BJ (cell line): ENCODE measurements around the gene JHY. TPM values are rescaled to one million over a fixed set of nuclear protein-coding genes. Genes with fewer than 3 reads are reported as not detected.

Experiments used
- CTCF ChIA-PET: fragments of 350-600 bp; formaldehyde crosslinking; extraction: SDS; loops from one replicate; lab custom pipeline; 2021; ENCODE audit warnings: antibody characterized with exemption, inconsistent platforms; lab: Yijun Ruan, JAX
- POLR2A ChIA-PET: fragments of 300-600 bp; sonication (Branson Sonifier 250); formaldehyde crosslinking; extraction: SDS; loops from one replicate; lab custom pipeline; 2021; ENCODE audit warnings: antibody characterized with exemption; lab: Charles Lee
- DNase-seq: peaks from one replicate; pipeline ENCODE4 v3.0.0-alpha.2; 2011; ENCODE audit warnings: low read depth
- H3K27me3 ChIP-seq: 2 replicates; pipeline ENCODE4 v1.6.0; 2011; ENCODE audit warnings: low read length; ENCODE audit not compliant: control insufficient read depth, insufficient read depth
- H3K36me3 ChIP-seq: 2 replicates; pipeline ENCODE4 v1.5.1; 2011; ENCODE audit warnings: low read length; ENCODE audit not compliant: control insufficient read depth, insufficient read depth
- H3K4me3 ChIP-seq: 2 replicates; pipeline ENCODE4 v1.5.1; 2011; ENCODE audit warnings: low read depth, mild to moderate bottlenecking, control low read depth, low read length
- polyA plus RNA-seq: library from polyadenylated mRNA; depleted of rRNA; stranded (reverse); fragments of >200 nt; gene quantifications from 2 replicates; pipeline ENCODE4 v1.2.3, GENCODE V29; 2011
- TF ChIP-seq, protein P1 (sequence below): IDR thresholded peaks from 2 replicates; pipeline ENCODE4 v1.5.1; 2011; ENCODE audit warnings: low read depth, mild to moderate bottlenecking, control low read depth, inconsistent platforms, low read length, moderate library complexity; ENCODE audit not compliant: insufficient read depth

Gene JHY
- polyA plus RNA-seq, 1 experiment: 4.4 TPM

DNA sequence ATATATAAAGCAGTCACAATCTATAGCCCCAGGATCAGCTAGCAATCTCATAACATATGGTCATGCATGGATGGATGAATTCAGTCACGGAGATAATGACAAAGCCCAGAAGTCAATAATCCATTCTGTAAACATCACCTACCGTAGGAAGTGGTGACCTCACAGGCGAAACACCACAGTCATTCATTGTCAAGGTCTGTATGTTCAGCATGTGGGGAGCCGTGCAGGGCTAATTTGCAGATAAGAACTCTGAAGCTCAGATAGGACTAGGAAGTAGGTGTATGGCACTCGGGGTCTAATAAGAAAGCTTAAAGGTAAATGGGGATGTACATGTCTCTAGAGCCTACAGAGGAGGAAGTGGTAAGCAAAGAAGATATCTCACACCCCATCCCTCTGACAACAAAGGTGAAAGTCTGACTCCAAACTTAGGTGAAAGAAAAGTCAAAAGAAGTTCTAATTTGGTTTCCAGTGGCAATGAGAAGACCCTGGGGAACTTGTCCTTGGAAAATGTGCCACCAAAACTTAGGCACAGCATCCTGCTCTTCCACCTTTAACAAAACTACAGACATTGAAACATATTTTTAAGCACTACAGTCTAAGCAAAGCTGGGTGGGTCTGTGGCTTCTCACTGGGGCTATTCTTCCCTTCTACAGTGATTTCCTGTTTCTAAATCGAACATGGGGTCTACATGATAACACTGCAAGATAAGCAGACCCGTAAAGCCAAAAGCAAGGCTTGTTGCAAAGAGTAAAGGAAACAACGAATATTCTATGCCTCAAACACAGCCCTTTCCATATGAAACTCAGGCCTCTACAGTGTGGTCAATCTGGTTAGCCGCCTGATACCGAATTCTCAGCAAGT lies 39.0 kb upstream of the JHY start:
- Histone ChIP-seq H3K27me3 (peaks cover 1% of the 10 kb centered on the region; the same call in 1 of the 2 replicates), H3K36me3 (no peaks in the 10 kb centered on the region), H3K4me3 (no peak overlapping the region)
- TF ChIP-seq, protein P1, sequence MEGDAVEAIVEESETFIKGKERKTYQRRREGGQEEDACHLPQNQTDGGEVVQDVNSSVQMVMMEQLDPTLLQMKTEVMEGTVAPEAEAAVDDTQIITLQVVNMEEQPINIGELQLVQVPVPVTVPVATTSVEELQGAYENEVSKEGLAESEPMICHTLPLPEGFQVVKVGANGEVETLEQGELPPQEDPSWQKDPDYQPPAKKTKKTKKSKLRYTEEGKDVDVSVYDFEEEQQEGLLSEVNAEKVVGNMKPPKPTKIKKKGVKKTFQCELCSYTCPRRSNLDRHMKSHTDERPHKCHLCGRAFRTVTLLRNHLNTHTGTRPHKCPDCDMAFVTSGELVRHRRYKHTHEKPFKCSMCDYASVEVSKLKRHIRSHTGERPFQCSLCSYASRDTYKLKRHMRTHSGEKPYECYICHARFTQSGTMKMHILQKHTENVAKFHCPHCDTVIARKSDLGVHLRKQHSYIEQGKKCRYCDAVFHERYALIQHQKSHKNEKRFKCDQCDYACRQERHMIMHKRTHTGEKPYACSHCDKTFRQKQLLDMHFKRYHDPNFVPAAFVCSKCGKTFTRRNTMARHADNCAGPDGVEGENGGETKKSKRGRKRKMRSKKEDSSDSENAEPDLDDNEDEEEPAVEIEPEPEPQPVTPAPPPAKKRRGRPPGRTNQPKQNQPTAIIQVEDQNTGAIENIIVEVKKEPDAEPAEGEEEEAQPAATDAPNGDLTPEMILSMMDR: no peak
- DNase-seq: no peak
- POLR2A ChIA-PET: no interaction called here
- CTCF ChIA-PET: interaction anchor here (1.2 to 1.9 kb wide), 4 partner anchors 7 to 13 kb away, joined by 3 to 7 read pairs (median 5); no protein-coding TSS in a partner anchor

DNA sequence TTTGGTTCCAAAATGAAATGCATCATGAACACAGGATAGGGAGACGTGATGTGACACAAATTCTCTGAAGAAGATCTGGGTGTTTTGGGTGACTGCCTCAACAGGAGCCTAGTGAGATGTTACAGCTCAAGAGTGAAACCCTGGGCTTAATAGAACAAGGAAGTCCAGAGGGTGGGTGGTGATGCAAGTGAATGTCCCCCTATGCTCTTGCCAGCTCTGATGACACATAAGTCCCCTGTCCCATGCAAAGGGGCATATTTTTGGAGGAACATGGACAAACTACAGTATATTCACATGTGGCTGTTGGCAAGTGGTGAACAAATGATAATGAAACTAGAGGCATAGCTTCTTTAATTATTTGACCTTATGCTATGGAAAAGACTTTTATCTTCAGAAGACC lies 35.1 kb upstream of the JHY start:
- TF ChIP-seq, protein P1: no peak
- Histone ChIP-seq H3K27me3 (no peaks in the 10 kb centered on the region; the same call in 1 of the 2 replicates), H3K4me3 (no peak overlapping the region), H3K36me3 (no peaks in the 10 kb centered on the region)
- ChIA-PET CTCF (interaction anchor here (0.6 to 1.5 kb wide), 5 partner anchors 17 to 215 kb away, joined by 3 to 4 read pairs (median 3); no protein-coding TSS in a partner anchor), POLR2A (no interaction called here)
- DNase-seq: no peak

- no peak for DNase-seq
- ChIA-PET POLR2A (no interaction called here), CTCF (interaction anchor here (0.6 to 1.5 kb wide), 4 partner anchors 34 to 431 kb away, joined by 3 read pairs; no protein-coding TSS in a partner anchor)
- Histone ChIP-seq H3K27me3 (no peaks in the 10 kb centered on the region; the same call in 1 of the 2 replicates), H3K4me3 (no peak overlapping the region), H3K36me3 (no peaks in the 10 kb centered on the region)
- TF ChIP-seq, protein P1: no peak
Observed at GRCh38 chr11:122848186-122848585, 34.4 kb upstream of the JHY start.

- TF ChIP-seq, protein P1: no peak
- DNase-seq: no peak
- no peaks in the 10 kb centered on the region for H3K27me3 ChIP-seq
- ChIA-PET POLR2A (no interaction called here), CTCF (interaction anchor here (0.6 to 7.9 kb wide), 7 partner anchors 10 to 222 kb away, joined by 3 to 114 read pairs (median 5); no protein-coding TSS in a partner anchor)
- H3K36me3 ChIP-seq: no peaks in the 10 kb centered on the region
- no peak overlapping the region for H3K4me3 ChIP-seq
Observed at GRCh38 chr11:122850076-122850631, 32.4 kb upstream of the JHY start.
